HEK293 (cell line): ENCODE results near the gene FCGBP.
"Not testable (repeated sequence)": the region's sequence is repeated elsewhere in the genome, so short reads cannot be mapped to it uniquely, and the experiment has no call there.

Experiments
- EGR2 ChIP-seq: fragments of 450-650 bp; formaldehyde crosslinking; IDR thresholded peaks from 2 replicates; pipeline ENCODE4 v1.5.1; 2016; ENCODE audit warnings: low read depth, missing biosample characterization, missing genetic modification characterization
- HOXA7 ChIP-seq: sonication (generic); formaldehyde crosslinking; IDR thresholded peaks from 2 replicates; pipeline ENCODE4 v1.8.1; 2022; ENCODE audit warnings: missing genetic modification reagents, borderline replicate concordance
- PRDM6 ChIP-seq: fragments of 450-650 bp; formaldehyde crosslinking; IDR thresholded peaks from 2 replicates; pipeline ENCODE4 v1.5.1; 2017; ENCODE audit warnings: missing biosample characterization, missing genetic modification characterization
- REST ChIP-seq: fragments of 450-650 bp; formaldehyde crosslinking; IDR thresholded peaks from 2 replicates; pipeline ENCODE4 v1.5.1; 2016; ENCODE audit warnings: missing biosample characterization, missing genetic modification characterization
- ZNF121 ChIP-seq: fragments of 450-650 bp; formaldehyde crosslinking; IDR thresholded peaks from 2 replicates; pipeline ENCODE4 v1.5.1; 2016; ENCODE audit warnings: missing biosample characterization, missing genetic modification characterization
- ZNF202 ChIP-seq: fragments of 450-650 bp; formaldehyde crosslinking; IDR thresholded peaks from 2 replicates; pipeline ENCODE4 v1.5.1; 2016; ENCODE audit warnings: missing biosample characterization, missing genetic modification characterization, borderline replicate concordance
- ZNF324 ChIP-seq: fragments of 450-650 bp; formaldehyde crosslinking; IDR thresholded peaks from 2 replicates; pipeline ENCODE4 v1.5.1; 2016; ENCODE audit warnings: missing biosample characterization, missing genetic modification characterization
- ZNF792 ChIP-seq: fragments of 450-650 bp; formaldehyde crosslinking; IDR thresholded peaks from 2 replicates; pipeline ENCODE4 v1.5.1; 2016; ENCODE audit warnings: missing biosample characterization, missing genetic modification characterization

GRCh38 chr19:39958942-39959341, 24.5 kb upstream of the FCGBP start:
- TF ChIP-seq ZNF202 (tag by site-specific recombination); ZNF792 (tag by site-specific recombination); ZNF121 (tag by site-specific recombination); EGR2 (tag by site-specific recombination); HOXA7 (CRISPR knock-in tag); PRDM6; ZNF324; REST (tag by site-specific recombination): not testable (repeated sequence)
